Osteoblast (primary cell): ENCODE measurements around the gene DAAM2. TPM values are rescaled to one million over a fixed set of nuclear protein-coding genes. Genes with fewer than 3 reads are reported as not detected.

Experiments used
- DNase-seq: peaks from one replicate; pipeline ENCODE4 v3.0.0; 2011; ENCODE audit warnings: low spot score, mixed read lengths; ENCODE audit not compliant: insufficient read length; ENCODE audit errors: missing footprints
- H2AFZ ChIP-seq: 2 replicates; pipeline ENCODE4 v1.6.0; 2011; ENCODE audit warnings: mild to moderate bottlenecking, low read length
- H3K27ac ChIP-seq: 2 replicates; pipeline ENCODE4 v1.5.1; 2011; ENCODE audit warnings: mild to moderate bottlenecking, low read depth, low read length, moderate library complexity
- H3K27me3 ChIP-seq: 2 replicates; pipeline ENCODE4 v1.6.0; 2012; ENCODE audit warnings: mild to moderate bottlenecking, control low read depth, inconsistent platforms, low read length, moderate library complexity; ENCODE audit not compliant: insufficient read depth
- H3K36me3 ChIP-seq: 2 replicates; pipeline ENCODE4 v1.5.1; 2011; ENCODE audit warnings: mild to moderate bottlenecking, low read length, control low read depth, moderate library complexity; ENCODE audit not compliant: insufficient read depth
- H3K4me1 ChIP-seq: 2 replicates; pipeline ENCODE4 v1.5.1; 2011; ENCODE audit warnings: mild to moderate bottlenecking, low read length, control low read depth, moderate library complexity; ENCODE audit not compliant: insufficient read depth
- H3K4me2 ChIP-seq: 2 replicates; pipeline ENCODE4 v1.6.0; 2011; ENCODE audit warnings: mild to moderate bottlenecking, low read length; ENCODE audit not compliant: insufficient read depth
- H3K4me3 ChIP-seq: fragments of 200-600 bp; sonication (generic); 3 replicates; pipeline ENCODE4 v1.5.1; 2012; ENCODE audit warnings: mild to moderate bottlenecking, low read length, inconsistent platforms; ENCODE audit not compliant: insufficient read depth
- H3K79me2 ChIP-seq: 2 replicates; pipeline ENCODE4 v1.6.0; 2012; ENCODE audit warnings: mild to moderate bottlenecking, low read length, control low read depth, inconsistent platforms; ENCODE audit not compliant: insufficient read depth
- H3K9me3 ChIP-seq: 2 replicates; pipeline ENCODE4 v1.5.1; 2011; ENCODE audit warnings: low read depth, low read length, control low read depth
- H4K20me1 ChIP-seq: 2 replicates; pipeline ENCODE4 v1.6.0; 2012; ENCODE audit warnings: mild to moderate bottlenecking, low read length, control low read depth; ENCODE audit not compliant: insufficient read depth
- total RNA-seq: library from RNA; depleted of rRNA; stranded (reverse); fragments of >200 nt; gene quantifications from 2 replicates; pipeline ENCODE4 v1.2.3, GENCODE V29; 2012
- TF ChIP-seq, protein P1 (sequence below): IDR thresholded peaks from 2 replicates; pipeline ENCODE4 v1.5.1; 2011; ENCODE audit warnings: mild to moderate bottlenecking, low read depth, low read length, moderate library complexity; ENCODE audit errors: extremely low read depth

Gene DAAM2
- total RNA-seq, 1 donor = 29.0 TPM

DNA sequence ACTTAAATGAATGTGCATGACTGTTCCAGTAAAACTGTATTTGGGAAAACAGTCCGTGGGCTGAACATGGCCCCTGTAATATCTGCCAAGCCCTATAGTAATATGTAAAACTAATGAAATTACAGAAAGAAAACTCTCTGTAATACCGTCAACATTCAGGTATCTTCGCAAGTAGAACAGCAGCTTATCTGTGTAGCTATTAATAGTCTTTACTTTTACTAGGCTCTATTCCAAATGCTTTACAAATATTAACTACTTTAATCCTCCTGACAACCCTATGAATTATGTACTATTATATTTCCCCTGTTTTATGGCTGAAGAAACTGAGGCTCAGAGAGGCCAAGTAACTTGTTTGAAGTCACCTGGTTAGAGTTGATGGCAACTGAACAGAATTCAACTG lies 57.1 kb downstream of the DAAM2 start:
- Histone ChIP-seq H4K20me1 (no peaks in the 10 kb centered on the region), H3K27ac (no peak overlapping the region), H3K79me2 (peaks cover 34% of the 10 kb centered on the region), H3K4me1 (peaks cover 36% of the 10 kb centered on the region), H3K4me2 (no peak overlapping the region), H3K4me3 (no peak overlapping the region), H3K27me3 (no peaks in the 10 kb centered on the region), H2AFZ (no peak overlapping the region), H3K9me3 (no peaks in the 10 kb centered on the region), H3K36me3 (no peaks in the 10 kb centered on the region)
- TF ChIP-seq, protein P1, sequence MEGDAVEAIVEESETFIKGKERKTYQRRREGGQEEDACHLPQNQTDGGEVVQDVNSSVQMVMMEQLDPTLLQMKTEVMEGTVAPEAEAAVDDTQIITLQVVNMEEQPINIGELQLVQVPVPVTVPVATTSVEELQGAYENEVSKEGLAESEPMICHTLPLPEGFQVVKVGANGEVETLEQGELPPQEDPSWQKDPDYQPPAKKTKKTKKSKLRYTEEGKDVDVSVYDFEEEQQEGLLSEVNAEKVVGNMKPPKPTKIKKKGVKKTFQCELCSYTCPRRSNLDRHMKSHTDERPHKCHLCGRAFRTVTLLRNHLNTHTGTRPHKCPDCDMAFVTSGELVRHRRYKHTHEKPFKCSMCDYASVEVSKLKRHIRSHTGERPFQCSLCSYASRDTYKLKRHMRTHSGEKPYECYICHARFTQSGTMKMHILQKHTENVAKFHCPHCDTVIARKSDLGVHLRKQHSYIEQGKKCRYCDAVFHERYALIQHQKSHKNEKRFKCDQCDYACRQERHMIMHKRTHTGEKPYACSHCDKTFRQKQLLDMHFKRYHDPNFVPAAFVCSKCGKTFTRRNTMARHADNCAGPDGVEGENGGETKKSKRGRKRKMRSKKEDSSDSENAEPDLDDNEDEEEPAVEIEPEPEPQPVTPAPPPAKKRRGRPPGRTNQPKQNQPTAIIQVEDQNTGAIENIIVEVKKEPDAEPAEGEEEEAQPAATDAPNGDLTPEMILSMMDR = no peak
- DNase-seq = no peak

DNA sequence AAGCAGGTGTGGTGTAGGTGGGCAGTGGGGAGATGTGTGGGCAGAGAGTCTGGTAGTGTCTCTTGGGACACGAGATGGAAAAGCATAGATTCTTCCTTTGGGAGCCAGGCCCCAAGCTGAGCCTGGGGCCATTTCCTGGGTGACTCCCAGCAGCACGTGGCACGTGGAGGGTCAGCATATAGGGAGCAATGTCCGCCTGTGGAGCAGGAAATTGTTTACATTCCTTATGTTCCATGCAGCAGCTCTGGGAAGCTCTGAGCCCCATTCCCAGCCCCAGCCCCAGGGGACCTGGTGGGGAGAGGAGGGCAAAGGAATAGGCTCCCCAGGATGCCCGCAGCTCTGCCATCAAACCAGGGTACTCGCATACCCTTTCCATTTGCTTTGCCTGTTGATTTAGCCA lies 57.6 kb downstream of the DAAM2 start:
- no peak overlapping the region for H2AFZ ChIP-seq
- no peak overlapping the region for H3K4me3 ChIP-seq
- no peak for DNase-seq
- no peak overlapping the region for H3K27ac ChIP-seq
- TF ChIP-seq, protein P1 = no peak
- H3K4me2 ChIP-seq = no peak overlapping the region
- no peaks in the 10 kb centered on the region for H3K9me3 ChIP-seq
- H3K4me1 ChIP-seq = peaks cover 39% of the 10 kb centered on the region
- H4K20me1 ChIP-seq = no peaks in the 10 kb centered on the region
- peaks cover 34% of the 10 kb centered on the region for H3K79me2 ChIP-seq
- no peaks in the 10 kb centered on the region for H3K27me3 ChIP-seq
- no peaks in the 10 kb centered on the region for H3K36me3 ChIP-seq

DNA sequence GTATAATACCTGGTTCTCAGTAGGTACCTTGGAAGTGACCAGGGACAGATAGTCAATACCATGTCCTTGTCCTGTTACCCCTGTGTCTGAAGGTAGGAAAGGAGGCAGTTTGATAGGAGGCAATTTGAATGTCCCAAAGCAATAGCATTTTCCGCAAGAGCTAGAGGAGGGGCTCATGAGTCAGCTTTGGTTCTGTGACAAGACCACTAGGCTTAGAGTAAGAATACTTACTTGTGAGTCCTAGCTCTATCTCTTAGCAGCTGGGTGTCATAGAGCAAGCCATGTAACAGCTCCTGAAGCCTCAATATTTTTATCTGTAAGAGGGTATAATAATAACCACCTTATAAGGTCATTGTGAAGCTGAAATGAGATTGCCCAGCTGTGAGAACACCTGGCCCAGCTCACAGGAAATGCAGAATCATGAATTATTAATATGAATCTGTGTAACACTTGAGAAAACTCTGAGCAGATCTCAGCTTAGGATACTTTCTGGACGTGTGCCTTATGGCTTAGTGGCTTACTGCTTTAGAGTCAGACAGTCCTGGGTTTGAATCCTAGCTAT lies 58.6 kb downstream of the DAAM2 start:
- Histone ChIP-seq H3K4me2 (no peak overlapping the region), H3K27ac (no peak overlapping the region), H3K9me3 (no peaks in the 10 kb centered on the region), H3K79me2 (peaks cover 29% of the 10 kb centered on the region), H3K36me3 (no peaks in the 10 kb centered on the region), H4K20me1 (no peaks in the 10 kb centered on the region), H3K4me3 (no peak overlapping the region), H3K27me3 (no peaks in the 10 kb centered on the region), H3K4me1 (peaks cover 49% of the 10 kb centered on the region), H2AFZ (no peak overlapping the region)
- TF ChIP-seq, protein P1 = no peak
- DNase-seq = no peak

DNA sequence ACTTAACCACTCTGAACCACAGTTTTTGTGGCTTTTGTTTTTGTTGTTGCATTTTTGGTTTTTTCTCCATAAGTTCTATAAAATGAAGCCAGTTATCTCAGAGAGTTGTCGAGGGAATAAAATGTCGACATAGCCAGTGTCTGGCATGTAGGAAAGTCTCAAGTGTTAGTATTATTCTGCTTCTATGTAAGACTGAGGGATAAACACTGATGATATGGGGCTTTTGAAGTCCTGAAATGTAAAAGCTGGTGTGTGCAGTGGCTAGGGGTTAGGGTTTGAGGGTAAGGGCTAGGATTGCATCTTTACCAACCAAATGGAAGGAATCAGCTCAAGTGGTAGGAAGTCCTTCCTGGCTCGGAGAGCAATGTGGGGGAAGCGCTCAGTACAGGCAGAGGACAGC lies 59.2 kb downstream of the DAAM2 start:
- H2AFZ ChIP-seq = no peak overlapping the region
- no peak overlapping the region for H3K4me3 ChIP-seq
- no peak overlapping the region for H3K4me2 ChIP-seq
- peaks cover under 1% of the 10 kb centered on the region for H3K36me3 ChIP-seq
- no peak overlapping the region for H3K27ac ChIP-seq
- peaks cover 29% of the 10 kb centered on the region for H3K79me2 ChIP-seq
- H3K9me3 ChIP-seq = no peaks in the 10 kb centered on the region
- H3K27me3 ChIP-seq = no peaks in the 10 kb centered on the region
- TF ChIP-seq, protein P1 = no peak
- peaks cover 53% of the 10 kb centered on the region for H3K4me1 ChIP-seq
- DNase-seq = no peak
- no peaks in the 10 kb centered on the region for H4K20me1 ChIP-seq
